Mesenchymal stem cell (in vitro differentiated cells and primary cell): ENCODE results near the gene PLA2G4B.

Experiments used
- DNase-seq: peaks from one replicate; pipeline ENCODE4 v3.0.0-alpha.2; 2013
- H2AFZ ChIP-seq: one replicate; pipeline ENCODE4 v1.6.1; 2013; ENCODE audit warnings: low read depth, mild to moderate bottlenecking, control low read depth, inconsistent platforms, low read length, moderate library complexity
- H2AK5ac ChIP-seq: 2 replicates; pipeline ENCODE4 v1.6.1; 2013; ENCODE audit warnings: low read length, moderate library complexity, mild to moderate bottlenecking, inconsistent platforms; ENCODE audit not compliant: severe bottlenecking
- H2BK120ac ChIP-seq: one replicate; pipeline ENCODE4 v1.6.1; 2013; ENCODE audit warnings: low read depth, mild to moderate bottlenecking, inconsistent platforms, low read length, moderate library complexity
- H2BK12ac ChIP-seq, 2 experiments: one replicate each; pipeline ENCODE4 v1.6.1; 2013; ENCODE audit warnings: inconsistent platforms in 2 of 2, low read length in 2 of 2, mild to moderate bottlenecking in 2 of 2, moderate library complexity in 2 of 2, control low read depth in 1 of 2
- H2BK15ac ChIP-seq: one replicate; pipeline ENCODE4 v1.6.1; 2013; ENCODE audit warnings: mild to moderate bottlenecking, low read depth, inconsistent platforms; ENCODE audit not compliant: poor library complexity, severe bottlenecking
- H2BK5ac ChIP-seq: 2 replicates; pipeline ENCODE4 v1.6.1; 2013; ENCODE audit warnings: low read depth, mild to moderate bottlenecking, low read length, control low read depth, inconsistent platforms; ENCODE audit not compliant: poor library complexity, severe bottlenecking
- H3K14ac ChIP-seq, 2 experiments: one replicate each; pipeline ENCODE4 v1.6.1; 2013; ENCODE audit warnings: inconsistent platforms in 2 of 2, low read length in 2 of 2, control low read depth in 1 of 2, mild to moderate bottlenecking in 1 of 2, moderate library complexity in 1 of 2
- H3K18ac ChIP-seq, 2 experiments: one replicate each; pipeline ENCODE4 v1.6.1; 2013; ENCODE audit warnings: inconsistent platforms in 2 of 2, low read length in 2 of 2, control low read depth in 1 of 2, low read depth in 1 of 2, mild to moderate bottlenecking in 1 of 2
- H3K23ac ChIP-seq, 2 experiments: one replicate each; pipeline ENCODE4 v1.6.1; 2013; ENCODE audit warnings: inconsistent platforms in 2 of 2, low read length in 2 of 2, mild to moderate bottlenecking in 2 of 2, moderate library complexity in 2 of 2, control low read depth in 1 of 2
- H3K27ac ChIP-seq: 2 replicates; pipeline ENCODE4 v1.5.1; 2013; ENCODE audit warnings: mild to moderate bottlenecking, moderate library complexity, low read length, control low read depth, inconsistent platforms; ENCODE audit not compliant: poor library complexity, severe bottlenecking
- H3K27me3 ChIP-seq, 2 experiments: 2 replicates each; pipeline versions ENCODE4 v1.6.1 to v1.7.0; 2013; ENCODE audit warnings: low read length in 2 of 2, mild to moderate bottlenecking in 2 of 2, moderate library complexity in 2 of 2, control low read depth in 1 of 2, inconsistent platforms in 1 of 2; ENCODE audit not compliant: control insufficient read depth in 1 of 2, insufficient read depth in 1 of 2
- H3K36me3 ChIP-seq, 2 experiments: 2 replicates each; pipeline versions ENCODE4 v1.6.1 to v1.7.0; 2013; ENCODE audit warnings: low read length in 2 of 2, control low read depth in 1 of 2, inconsistent platforms in 1 of 2, low read depth in 1 of 2, mild to moderate bottlenecking in 1 of 2; ENCODE audit not compliant: insufficient read depth in 2 of 2, control insufficient read depth in 1 of 2
- H3K4ac ChIP-seq, 2 experiments: one replicate each; pipeline ENCODE4 v1.6.1; 2013; ENCODE audit warnings: inconsistent platforms in 2 of 2, low read length in 2 of 2, mild to moderate bottlenecking in 2 of 2, moderate library complexity in 2 of 2, control low read depth in 1 of 2, low read depth in 1 of 2
- H3K4me1 ChIP-seq: 2 replicates; pipeline ENCODE4 v1.6.1; 2013; ENCODE audit warnings: low read depth, low read length, control low read depth; ENCODE audit not compliant: control insufficient read depth, insufficient read depth
- H3K4me2 ChIP-seq: 2 replicates; pipeline ENCODE4 v1.6.1; 2013; ENCODE audit warnings: low read length, mild to moderate bottlenecking, inconsistent platforms; ENCODE audit not compliant: poor library complexity, severe bottlenecking
- H3K4me3 ChIP-seq, 2 experiments: 2 replicates each; pipeline versions ENCODE4 v1.5.1 to v1.7.0; 2013; ENCODE audit warnings: low read length in 2 of 2, mild to moderate bottlenecking in 2 of 2, control low read depth in 1 of 2, low read depth in 1 of 2; ENCODE audit not compliant: insufficient read depth in 1 of 2
- H3K79me1 ChIP-seq: replicated peaks from 2 replicates; pipeline ENCODE4 v1.6.1; 2013; ENCODE audit warnings: mild to moderate bottlenecking, control low read depth, low read length, inconsistent platforms; ENCODE audit not compliant: poor library complexity, severe bottlenecking
- H3K9ac ChIP-seq: 2 replicates; pipeline ENCODE4 v1.7.0; 2013; ENCODE audit warnings: mild to moderate bottlenecking, low read length, moderate library complexity
- H3K9me3 ChIP-seq: 2 replicates; pipeline ENCODE4 v1.7.0; 2013; ENCODE audit warnings: mild to moderate bottlenecking, low read length; ENCODE audit not compliant: control insufficient read depth
- H4K8ac ChIP-seq: one replicate; pipeline ENCODE4 v1.6.1; 2013; ENCODE audit warnings: inconsistent platforms, mild to moderate bottlenecking, low read length, moderate library complexity
- H4K91ac ChIP-seq: one replicate; pipeline ENCODE4 v1.6.1; 2013; ENCODE audit warnings: mild to moderate bottlenecking, low read length, inconsistent platforms
- WGBS: methylation state at CpG from one replicate; pipeline ENCODE4 v1.1.7; 2013; ENCODE audit warnings: mixed read lengths; 5-methylcytosine and 5-hydroxymethylcytosine counted together

PLA2G4B gene

DNA sequence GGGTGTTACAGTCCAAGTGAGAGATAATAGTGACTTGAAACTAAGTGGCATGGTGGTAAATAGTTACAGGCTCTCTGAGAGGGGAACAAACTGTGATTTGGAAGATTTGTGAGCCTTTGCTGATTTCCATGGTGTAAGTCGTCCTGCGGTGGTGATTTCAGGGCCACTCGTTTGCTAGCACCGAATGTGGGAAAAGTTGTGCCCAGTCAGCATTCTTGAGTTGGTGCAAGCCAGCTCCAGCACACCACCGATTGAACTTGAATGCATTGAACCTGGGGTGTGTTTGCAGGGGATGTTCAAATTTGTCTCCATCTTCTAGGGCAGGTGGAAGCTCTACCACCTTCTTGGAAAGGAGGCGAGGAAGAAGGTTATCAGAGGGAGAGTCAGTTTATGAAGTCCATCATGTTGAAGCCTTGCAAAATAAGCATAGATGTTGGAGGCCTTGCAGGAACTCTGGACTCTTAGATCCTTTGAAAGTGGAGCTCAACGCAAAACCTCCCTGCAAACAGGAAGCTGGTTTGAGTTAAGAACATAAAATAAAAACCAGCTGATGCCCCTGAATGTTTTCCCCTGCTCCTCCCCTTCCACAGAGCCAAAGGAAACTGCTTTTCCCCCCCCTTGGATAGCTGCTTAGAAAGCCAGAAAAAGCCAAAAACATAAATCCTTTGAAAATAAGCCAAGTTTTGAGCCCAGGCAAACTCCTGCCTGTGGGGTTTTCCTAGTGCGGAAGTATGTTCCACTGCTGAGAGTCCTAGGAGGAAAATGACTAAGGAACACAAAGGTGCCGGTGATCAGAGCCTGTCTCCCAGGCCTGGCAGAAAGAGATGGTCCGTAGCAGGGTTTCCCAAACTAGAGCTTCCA lies 42.4 kb upstream of the PLA2G4B start:
- DNase-seq, result no peak
- H2BK5ac ChIP-seq, result no peak overlapping the region
- no peak overlapping the region for H4K91ac ChIP-seq
- H3K4me2 ChIP-seq, result no peak overlapping the region
- no peak overlapping the region for H2AFZ ChIP-seq
- peaks cover 36% of the 10 kb centered on the region for H3K79me1 ChIP-seq
- no peak overlapping the region for H3K27ac ChIP-seq
- 88% methylated on average over 10 of the region's 10 CpGs for WGBS
- peak overlapping the region; percentile 73 for H3K9ac ChIP-seq
- no peak overlapping the region for H3K23ac ChIP-seq
- H3K4ac ChIP-seq, result no peak overlapping the region
- no peak overlapping the region for H2BK12ac ChIP-seq
- no peak overlapping the region for H2BK15ac ChIP-seq
- H3K4me3 ChIP-seq, result peak overlapping the region in 1 of 2 experiments; percentile 35
- peak overlapping the region in 1 of 2 experiments; percentile 26 for H3K14ac ChIP-seq
- H4K8ac ChIP-seq, result no peak overlapping the region
- H3K4me1 ChIP-seq, result peaks cover 13% of the 10 kb centered on the region
- H3K36me3 ChIP-seq, result peaks cover 10 to 21% of the 10 kb centered on the region in 2 experiments
- no peak overlapping the region for H2BK120ac ChIP-seq
- no peaks in the 10 kb centered on the region for H3K9me3 ChIP-seq
- H3K18ac ChIP-seq, result no peak overlapping the region
- no peaks in the 10 kb centered on the region for H3K27me3 ChIP-seq
- no peak overlapping the region for H2AK5ac ChIP-seq

DNA sequence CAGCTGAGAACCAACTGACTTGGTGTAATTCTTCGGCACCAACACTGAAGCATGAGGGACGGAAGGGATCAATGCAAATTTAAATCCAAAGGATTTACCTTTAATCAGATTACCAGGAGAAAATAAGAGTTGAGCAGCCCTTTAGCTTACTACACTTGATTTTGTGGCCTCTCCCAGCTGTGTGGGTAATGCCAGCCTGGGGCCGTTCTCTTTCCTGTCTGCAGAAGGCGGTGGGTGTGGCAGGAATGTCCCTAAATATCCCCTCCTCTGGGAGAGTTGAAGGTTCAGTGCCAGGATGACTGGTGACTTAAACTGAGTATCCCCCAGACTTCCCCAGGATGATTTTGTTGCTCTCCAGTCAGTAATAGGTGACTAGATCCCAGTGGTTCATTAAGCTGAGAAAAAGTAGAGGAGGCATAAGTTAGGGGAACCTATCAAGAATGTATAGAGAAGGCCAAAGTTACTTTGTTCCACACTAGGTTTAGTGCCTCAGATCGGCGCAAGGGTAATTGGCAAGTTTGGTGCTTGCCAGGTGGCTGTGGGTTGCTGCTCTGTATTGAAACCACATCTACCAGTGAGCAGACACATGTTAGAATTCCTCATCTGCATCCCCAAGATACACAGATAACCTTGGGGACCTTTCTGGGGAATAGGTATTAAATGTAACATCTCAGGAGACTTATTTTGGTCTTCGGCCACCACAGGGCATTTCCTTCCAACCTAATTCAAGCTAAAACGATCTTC lies 41.3 kb upstream of the PLA2G4B start:
- Histone ChIP-seq H3K4me2 (no peak overlapping the region), H3K36me3 (peaks cover 10 to 22% of the 10 kb centered on the region in 2 experiments), H3K27me3 (no peaks in the 10 kb centered on the region), H2BK5ac (no peak overlapping the region), H2BK12ac (no peak overlapping the region), H3K9me3 (no peaks in the 10 kb centered on the region), H3K14ac (no peak overlapping the region), H3K9ac (peak overlapping the region; percentile 73), H3K18ac (no peak overlapping the region), H3K4me1 (peaks cover 11% of the 10 kb centered on the region), H3K4ac (no peak overlapping the region), H3K4me3 (no peak overlapping the region), H3K27ac (no peak overlapping the region), H4K8ac (no peak overlapping the region), H2AFZ (no peak overlapping the region), H3K79me1 (peaks cover 29% of the 10 kb centered on the region), H2AK5ac (no peak overlapping the region), H2BK120ac (no peak overlapping the region), H3K23ac (no peak overlapping the region), H2BK15ac (no peak overlapping the region), H4K91ac (no peak overlapping the region)
- WGBS, result 97% methylated on average over 8 of the region's 8 CpGs
- DNase-seq, result no peak

DNA sequence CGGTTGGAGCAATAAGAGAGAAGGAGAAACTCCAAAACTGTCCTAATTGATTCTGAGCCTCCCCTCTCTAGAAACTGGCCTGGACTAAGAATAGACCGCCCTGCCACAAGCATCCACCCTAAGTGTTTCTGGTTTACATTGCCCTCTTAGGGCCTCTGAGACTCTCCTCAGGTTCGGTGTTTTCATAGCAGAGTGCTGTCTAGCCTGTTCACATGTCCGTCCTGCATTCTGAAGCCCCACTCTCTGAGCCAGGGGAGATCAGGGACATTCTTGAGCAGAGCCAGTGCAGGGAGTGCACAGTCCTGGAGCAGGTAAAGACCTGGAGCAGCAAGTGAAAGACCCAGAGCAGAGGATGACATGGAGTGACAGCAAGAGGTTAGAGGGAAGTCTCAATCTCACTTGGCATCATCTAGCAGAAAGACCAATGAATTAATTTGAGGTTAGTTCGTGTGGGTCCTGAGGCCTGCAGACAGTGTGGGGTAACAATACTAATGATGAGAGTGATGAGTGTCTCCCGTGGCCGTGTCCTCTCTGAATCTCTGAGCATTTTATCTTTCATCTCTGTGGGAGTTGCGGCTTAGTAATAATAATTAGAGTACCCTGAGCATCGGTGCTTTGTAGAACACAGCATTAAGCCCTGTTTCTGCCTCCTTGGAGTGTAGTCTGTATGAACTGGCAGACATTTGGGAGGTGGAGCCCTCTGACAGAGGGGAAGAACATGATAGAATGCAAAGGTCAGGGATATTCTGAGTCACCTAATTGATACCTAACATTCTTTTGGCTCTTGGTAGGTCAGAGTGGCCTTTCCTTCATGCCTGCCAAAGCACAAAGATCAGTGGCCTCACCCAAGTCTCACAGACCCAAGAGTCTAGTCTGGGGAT lies 39.8 kb upstream of the PLA2G4B start:
- H3K27me3 ChIP-seq, result no peaks in the 10 kb centered on the region
- no peak overlapping the region for H2BK5ac ChIP-seq
- H3K18ac ChIP-seq, result no peak overlapping the region
- H3K9me3 ChIP-seq, result no peaks in the 10 kb centered on the region
- H3K36me3 ChIP-seq, result peaks cover 10 to 22% of the 10 kb centered on the region in 2 experiments
- no peak overlapping the region for H2AK5ac ChIP-seq
- peaks cover 11% of the 10 kb centered on the region for H3K4me1 ChIP-seq
- no peak overlapping the region for H2AFZ ChIP-seq
- no peak overlapping the region for H3K4me3 ChIP-seq
- peak overlapping the region in 1 of 2 experiments; percentile 73 for H2BK12ac ChIP-seq
- H4K91ac ChIP-seq, result no peak overlapping the region
- no peak overlapping the region for H2BK15ac ChIP-seq
- H3K27ac ChIP-seq, result no peak overlapping the region
- no peak for DNase-seq
- peak overlapping the region in 1 of 2 experiments; percentile 14 for H3K23ac ChIP-seq
- no peak overlapping the region for H4K8ac ChIP-seq
- H3K4ac ChIP-seq, result no peak overlapping the region
- no peak overlapping the region for H3K4me2 ChIP-seq
- H3K9ac ChIP-seq, result no peak overlapping the region
- no peak overlapping the region for H2BK120ac ChIP-seq
- peaks cover 25% of the 10 kb centered on the region for H3K79me1 ChIP-seq
- WGBS, result 89% methylated on average over 9 of the region's 9 CpGs
- H3K14ac ChIP-seq, result peak overlapping the region in 1 of 2 experiments; percentile 18
